H7 (cell line): ENCODE results near the gene STXBP2. TPM values are rescaled to one million over a fixed set of nuclear protein-coding genes. Genes with fewer than 3 reads are reported as not detected.

Experiments
- DNase-seq: peaks from one replicate; pipeline ENCODE4 v3.0.0; 2012
- H3K27me3 ChIP-seq: 2 replicates; pipeline ENCODE4 v1.6.0; 2011; ENCODE audit warnings: mild to moderate bottlenecking, low read length; ENCODE audit not compliant: control insufficient read depth, insufficient read depth
- H3K36me3 ChIP-seq: replicated peaks from 2 replicates; pipeline ENCODE4 v1.5.1; 2011; ENCODE audit warnings: low read length; ENCODE audit not compliant: control insufficient read depth, insufficient read depth
- H3K4me3 ChIP-seq: 2 replicates; pipeline ENCODE4 v1.5.1; 2011; ENCODE audit warnings: low read depth, mild to moderate bottlenecking, control low read depth, low read length, moderate library complexity; ENCODE audit not compliant: insufficient read depth
- total RNA-seq: library from RNA; depleted of rRNA; stranded (reverse); fragments of >200 nt; shearing (Covaris generic); gene quantifications from 2 replicates; pipeline ENCODE4 v1.2.3, GENCODE V29; 2014

STXBP2 gene
- total RNA-seq, 1 experiment from 2014 or later = 25.9 TPM

DNA sequence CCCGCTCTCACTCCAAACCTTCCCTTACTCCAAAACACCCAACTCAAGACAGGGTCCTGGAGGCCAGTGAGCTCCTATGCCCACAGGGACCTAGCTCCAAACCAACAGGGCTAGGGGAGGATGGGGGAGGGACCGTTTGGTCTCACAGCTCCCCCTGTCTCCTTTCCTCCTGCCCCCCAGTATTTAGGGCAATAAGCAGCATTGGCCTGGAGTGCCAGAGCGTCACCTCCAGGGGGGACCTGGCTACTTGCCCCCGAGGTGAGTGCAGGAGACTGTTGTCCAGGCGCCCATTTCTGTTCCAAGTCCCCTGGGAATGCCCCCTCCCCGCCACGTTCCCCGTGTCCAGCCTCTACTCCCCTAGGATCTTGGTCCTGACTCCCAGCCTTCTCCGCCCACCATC is 32.7 kb downstream of the STXBP2 start:
- H3K36me3 ChIP-seq = no peaks in the 10 kb centered on the region
- peak; percentile 65 for DNase-seq
- H3K27me3 ChIP-seq = peaks cover 26% of the 10 kb centered on the region
- H3K4me3 ChIP-seq = peak overlapping the region; percentile 55; the same call in 1 of the 2 replicates

DNA sequence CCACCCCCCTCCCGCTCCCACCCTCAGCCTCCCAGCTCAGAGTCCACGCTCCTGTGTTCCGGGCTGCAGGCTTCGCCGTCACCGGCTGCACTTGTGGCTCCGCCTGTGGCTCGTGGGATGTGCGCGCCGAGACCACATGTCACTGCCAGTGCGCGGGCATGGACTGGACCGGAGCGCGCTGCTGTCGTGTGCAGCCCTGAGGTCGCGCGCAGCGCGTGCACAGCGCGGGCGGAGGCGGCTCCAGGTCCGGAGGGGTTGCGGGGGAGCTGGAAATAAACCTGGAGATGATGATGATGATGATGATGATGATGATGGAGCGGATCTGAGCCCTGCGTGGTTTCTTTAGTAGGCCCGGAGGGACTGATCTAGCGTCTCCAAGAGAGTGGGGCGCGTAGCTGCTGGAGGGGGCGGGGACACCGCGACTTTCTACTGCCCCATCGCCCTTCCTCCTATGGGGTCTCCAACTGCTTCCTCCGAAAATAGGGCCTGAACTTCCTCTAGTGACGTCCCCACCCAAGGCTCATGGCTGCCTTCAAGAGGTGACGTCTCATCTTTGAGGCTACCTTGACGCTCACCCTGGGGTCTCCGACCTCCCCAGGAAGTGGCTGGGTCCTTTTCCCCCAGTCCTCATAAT is 33.4 kb downstream of the STXBP2 start:
- Histone ChIP-seq H3K27me3 (peaks cover 26% of the 10 kb centered on the region), H3K4me3 (peak overlapping the region; percentile 55), H3K36me3 (no peaks in the 10 kb centered on the region)
- DNase-seq = peak; percentile 80

DNA sequence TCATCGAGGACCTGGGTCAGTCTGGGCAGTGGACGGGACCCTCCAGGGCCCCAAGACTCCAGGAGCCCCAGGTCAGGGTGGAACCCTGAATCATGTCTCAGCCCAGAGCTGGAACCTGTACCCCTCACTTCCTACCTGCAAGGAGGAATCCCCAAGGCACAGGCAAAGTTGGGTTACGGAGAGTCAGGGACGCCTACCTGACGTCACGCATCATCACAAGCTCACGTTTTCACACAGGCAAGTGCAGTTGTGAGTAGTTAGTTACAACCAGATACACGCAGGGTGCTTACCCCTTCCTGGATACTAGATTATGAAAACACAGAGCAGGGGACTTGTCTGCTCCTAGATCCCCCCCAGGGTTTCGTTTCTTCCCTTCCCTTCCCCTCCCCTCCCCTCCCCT is 33.9 kb downstream of the STXBP2 start:
- Histone ChIP-seq H3K36me3 (no peaks in the 10 kb centered on the region), H3K27me3 (peaks cover 26% of the 10 kb centered on the region), H3K4me3 (peak overlapping the region; percentile 55)
- no peak for DNase-seq

DNA sequence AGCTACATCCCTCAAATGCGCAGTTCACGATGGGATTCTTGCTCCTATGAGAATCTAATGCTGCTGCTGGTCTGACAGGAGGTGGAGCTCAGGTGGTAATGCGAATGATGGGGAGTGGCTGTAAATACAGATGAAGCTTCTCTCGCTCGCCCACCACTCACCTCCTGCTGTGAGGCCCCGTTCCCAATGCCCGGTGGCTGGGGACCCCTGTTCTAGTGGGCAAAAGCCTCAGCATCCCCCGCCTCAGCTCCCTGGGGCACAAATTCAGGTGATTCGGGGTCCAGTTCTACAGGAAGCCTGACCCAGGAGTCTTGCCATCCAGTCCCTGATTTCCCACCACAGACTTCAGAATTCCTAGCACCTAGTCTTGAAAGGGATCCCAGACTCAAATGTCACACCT is 35.6 kb downstream of the STXBP2 start:
- Histone ChIP-seq H3K27me3 (peaks cover 26% of the 10 kb centered on the region), H3K4me3 (no peak overlapping the region), H3K36me3 (no peaks in the 10 kb centered on the region)
- no peak for DNase-seq

DNA sequence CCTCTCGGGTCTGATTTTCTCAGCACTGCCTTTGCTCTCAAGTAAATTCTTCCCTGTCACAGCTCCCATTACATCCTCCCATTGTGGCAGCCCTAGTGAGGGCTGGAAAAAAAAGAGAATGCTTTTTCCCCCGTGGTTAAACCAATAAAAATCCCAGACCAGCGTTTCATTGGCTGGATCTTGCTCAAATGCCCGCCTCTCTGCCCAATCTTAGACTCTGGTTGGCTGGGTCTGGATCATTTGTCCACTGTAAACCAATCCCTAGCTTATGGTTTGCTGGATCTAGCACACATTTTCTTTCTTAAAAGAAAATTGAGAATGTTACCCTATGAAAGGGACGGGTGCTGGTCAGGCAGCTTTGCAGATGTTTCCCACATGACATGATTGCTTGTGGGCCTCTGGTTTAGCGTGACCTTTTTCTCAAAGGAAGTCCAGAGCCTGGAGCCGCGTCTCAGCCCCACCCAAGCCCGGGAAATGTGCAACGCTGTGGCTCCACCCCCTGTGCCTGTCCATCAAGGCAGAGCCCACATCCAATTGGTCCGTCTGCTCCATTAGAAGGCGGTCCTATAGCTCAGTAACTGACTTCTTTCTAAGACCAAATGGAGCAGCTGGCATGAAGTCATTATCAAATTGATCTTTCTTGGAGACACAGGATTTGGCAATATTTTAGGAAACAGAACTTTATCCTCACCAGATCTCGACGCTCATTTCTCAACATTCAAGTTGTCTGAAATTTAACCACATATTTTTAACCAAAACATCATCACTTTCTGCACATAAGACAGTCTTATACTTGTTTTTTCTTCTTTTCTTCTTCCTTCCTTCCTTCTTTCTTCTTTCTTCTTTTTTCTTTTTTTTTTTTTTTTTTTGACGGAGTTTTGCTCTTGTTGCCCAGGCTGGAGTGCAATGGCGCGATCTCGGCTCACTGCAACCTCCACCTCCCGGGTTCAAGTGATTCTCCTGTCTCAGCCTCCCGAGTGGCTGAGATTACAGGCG is 37.4 kb downstream of the STXBP2 start:
- peak; percentile 92 for DNase-seq
- no peaks in the 10 kb centered on the region for H3K36me3 ChIP-seq
- peaks cover 23% of the 10 kb centered on the region for H3K27me3 ChIP-seq
- H3K4me3 ChIP-seq = no peak overlapping the region

DNA sequence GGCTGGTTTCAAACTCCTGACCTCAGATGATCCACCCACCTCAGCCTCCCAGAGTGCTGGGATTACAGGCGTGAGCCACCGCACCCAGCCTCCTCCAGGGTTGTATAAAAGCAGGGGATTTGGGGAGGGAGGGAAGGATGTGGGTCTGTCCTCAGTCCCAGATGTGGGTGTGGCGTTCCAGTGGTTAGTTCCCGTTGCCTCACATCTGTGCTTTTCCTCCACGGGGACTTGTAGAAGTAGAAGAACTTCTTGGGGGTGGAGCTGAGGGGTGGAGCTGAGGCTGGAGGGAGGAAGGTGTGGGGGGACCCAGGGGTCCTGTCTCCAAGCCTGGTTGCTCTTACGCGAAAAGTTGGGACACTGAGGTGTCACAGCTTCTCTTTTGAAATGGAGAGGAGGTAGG is 39.5 kb downstream of the STXBP2 start:
- Histone ChIP-seq H3K27me3 (peaks cover 12% of the 10 kb centered on the region), H3K36me3 (no peaks in the 10 kb centered on the region), H3K4me3 (no peak overlapping the region)
- DNase-seq = no peak

DNA sequence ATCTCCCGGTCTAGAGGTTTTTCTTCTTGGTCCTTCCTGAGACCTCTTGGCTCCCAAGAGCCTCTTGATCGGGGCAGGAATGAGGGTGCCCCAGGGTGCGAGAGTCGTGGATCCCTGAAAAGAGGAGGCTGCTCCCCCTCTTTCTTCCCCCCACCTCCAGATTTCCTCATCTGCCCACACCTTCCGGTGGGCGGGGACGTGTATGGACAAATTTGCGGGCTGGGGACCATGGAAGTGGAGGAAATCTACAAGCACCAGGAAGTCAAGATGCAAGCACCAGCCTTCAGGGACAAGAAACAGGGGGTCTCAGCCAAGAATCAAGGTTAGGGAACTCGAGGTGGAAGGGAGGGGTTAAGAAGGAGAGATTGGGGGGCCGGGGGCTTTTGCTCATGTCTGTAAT is 39.9 kb downstream of the STXBP2 start, which contains the start of gene MCEMP1:
TSS of gene MCEMP1 (plus strand) at position 237 of the 400 bp plus-strand sequence. CDS start at position 268, 31 bp downstream.
- DNase-seq = no peak
- peaks cover 12% of the 10 kb centered on the region for H3K27me3 ChIP-seq
- H3K4me3 ChIP-seq = no peak within 1 kb of the TSS
- no peaks in the 10 kb centered on the region for H3K36me3 ChIP-seq

DNA sequence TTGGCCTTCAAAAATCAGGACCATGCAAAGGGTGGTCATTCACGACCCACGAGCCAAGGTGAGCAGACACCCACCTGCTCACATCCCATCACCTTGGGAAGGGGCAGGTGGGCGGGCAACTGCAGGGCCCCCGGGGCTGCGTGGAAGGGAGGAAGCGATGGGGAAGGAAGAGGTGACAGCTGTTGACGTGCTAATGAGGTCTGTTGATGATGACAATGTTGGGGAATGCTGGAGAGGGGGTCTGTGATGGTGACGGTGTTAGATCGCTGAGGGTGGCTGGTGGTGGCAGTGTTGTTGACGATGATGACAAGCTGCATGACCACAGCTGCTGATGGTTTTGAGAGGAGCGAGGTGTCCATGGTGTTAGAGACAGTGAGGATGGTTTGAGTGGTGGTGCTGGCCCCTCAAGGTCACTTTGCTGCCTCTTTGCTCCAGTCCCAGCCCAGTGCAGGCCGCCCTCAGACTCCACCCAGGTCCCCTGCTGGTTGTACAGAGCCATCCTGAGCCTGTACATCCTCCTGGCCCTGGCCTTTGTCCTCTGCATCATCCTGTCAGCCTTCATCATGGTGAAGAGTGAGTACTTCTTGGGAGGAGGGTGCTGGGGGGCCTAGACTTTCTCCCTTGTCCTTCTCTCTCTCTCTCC is 40.9 kb downstream of the STXBP2 start:
- Histone ChIP-seq H3K36me3 (peaks cover 2% of the 10 kb centered on the region; the same call in 1 of the 2 replicates), H3K4me3 (no peak overlapping the region; the same call in 1 of the 2 replicates), H3K27me3 (peaks cover 7% of the 10 kb centered on the region; the same call in 1 of the 2 replicates)
- DNase-seq = no peak

DNA sequence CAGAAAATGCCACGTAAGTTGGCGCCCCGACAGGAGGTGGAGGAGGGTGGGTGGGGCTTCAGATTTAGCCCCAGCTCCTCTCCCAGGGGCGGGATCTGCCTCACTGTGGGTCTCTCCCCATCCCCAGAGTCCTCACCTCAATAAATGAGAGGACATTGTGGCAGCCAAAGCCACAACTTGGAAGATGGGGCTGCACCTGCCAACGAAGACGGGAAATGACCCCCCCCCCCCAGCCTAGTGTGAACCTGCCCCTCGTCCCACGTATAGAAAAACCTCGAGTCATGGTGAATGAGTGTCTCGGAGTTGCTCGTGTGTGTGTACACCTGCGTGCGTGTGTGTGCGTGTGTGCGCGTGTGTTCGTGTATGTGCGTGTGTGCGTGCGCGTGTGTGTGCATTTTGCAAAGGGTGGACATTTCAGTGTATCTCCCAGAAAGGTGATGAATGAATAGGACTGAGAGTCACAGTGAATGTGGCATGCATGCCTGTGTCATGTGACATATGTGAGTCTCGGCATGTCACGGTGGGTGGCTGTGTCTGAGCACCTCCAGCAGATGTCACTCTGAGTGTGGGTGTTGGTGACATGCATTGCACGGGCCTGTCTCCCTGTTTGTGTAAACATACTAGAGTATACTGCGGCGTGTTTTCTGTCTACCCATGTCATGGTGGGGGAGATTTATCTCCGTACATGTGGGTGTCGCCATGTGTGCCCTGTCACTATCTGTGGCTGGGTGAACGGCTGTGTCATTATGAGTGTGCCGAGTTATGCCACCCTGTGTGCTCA is 42.3 kb downstream of the STXBP2 start:
- Histone ChIP-seq H3K4me3 (no peak overlapping the region), H3K27me3 (peaks cover 7% of the 10 kb centered on the region; the same call in 1 of the 2 replicates), H3K36me3 (peaks cover 5% of the 10 kb centered on the region)
- no peak for DNase-seq

DNA sequence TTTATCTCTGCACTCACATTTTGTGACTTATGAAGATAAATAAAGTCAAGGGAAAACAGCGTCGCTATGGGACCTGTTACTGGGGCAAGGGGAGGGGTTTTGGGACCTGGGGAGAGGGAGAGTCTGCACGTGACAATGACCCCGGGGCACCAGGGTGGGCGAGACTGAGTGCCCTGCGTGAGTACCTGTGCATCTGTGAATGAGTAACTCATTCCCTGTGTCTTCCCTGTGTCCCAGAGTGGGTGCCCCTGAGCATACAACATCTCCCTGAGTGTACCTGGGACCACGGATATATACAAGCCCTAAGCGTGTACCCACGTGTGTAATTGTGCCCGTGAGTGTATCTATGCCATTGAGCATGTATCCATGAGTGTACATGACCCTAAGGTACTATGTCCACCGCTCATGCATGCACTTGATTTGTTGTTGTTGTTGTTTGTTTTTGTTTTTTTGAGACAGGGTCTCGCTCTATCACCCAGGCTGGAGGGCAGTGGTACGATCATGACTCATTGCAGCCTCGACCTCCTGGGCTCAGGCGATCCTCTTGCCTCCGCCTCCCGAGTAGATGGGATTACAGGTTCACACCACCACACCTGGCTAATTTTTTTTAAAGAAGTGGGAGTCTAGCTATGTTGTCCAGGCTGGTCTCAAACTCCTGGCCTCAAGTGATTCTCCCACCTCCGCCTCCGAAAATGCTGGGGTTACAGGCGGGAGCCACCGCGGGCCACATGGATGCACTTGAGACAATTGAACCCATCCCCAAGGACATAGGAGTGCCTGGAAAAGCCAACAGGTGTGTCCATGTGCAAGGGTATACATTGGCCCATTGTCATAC is 43.1 kb downstream of the STXBP2 start:
- peaks cover 5% of the 10 kb centered on the region for H3K36me3 ChIP-seq
- H3K27me3 ChIP-seq = peaks cover 7% of the 10 kb centered on the region; the same call in 1 of the 2 replicates
- no peak for DNase-seq
- peak overlapping the region; percentile 18; the same call in 1 of the 2 replicates for H3K4me3 ChIP-seq

DNA sequence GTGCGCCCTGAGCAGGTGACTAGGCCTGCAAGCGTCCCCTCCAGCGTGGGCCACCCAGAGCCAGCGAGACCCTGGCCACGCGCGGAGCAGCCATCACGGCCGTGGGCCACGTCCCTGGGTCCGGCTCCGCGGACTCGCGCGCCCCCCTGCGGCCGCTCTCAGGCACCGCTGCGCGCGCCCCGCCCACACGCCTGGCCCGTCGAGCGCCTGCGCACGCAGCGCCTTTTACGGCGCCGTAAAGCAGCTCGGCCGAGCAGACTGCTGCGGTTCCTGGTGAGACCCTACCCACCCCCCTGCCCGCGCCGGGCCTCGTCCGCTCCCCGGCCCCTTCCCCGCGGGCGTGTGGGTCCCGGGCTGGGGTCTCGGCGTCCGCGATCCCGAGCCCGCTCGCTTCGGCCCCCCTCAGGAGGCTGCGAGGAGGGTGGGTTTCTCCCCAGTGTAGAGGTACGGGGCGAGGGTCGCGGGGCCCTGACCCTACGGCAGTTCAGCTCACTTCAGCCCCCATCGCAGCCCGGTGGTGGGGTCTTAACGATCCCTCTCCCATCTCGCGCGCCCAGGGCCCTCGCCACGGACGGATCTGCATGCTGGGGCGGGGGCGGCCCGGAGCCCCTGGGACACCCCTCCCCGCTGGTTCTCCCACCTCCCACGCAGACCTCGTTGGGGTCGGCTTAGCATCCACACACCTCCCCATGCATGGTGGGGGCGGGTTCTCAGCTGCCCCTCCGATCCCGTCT is 43.9 kb downstream of the STXBP2 start, which contains the start of gene TRAPPC5:
TSS of gene TRAPPC5 (plus strand) at position 228 of the 734 bp plus-strand sequence. CDS start 1,421 bp downstream, outside the sequence.
- DNase-seq = peak; percentile 98
- peak within 1 kb of the TSS; percentile 92 for H3K4me3 ChIP-seq
- H3K36me3 ChIP-seq = peaks cover 5% of the 10 kb centered on the region
- H3K27me3 ChIP-seq = peaks cover 7% of the 10 kb centered on the region; the same call in 1 of the 2 replicates

DNA sequence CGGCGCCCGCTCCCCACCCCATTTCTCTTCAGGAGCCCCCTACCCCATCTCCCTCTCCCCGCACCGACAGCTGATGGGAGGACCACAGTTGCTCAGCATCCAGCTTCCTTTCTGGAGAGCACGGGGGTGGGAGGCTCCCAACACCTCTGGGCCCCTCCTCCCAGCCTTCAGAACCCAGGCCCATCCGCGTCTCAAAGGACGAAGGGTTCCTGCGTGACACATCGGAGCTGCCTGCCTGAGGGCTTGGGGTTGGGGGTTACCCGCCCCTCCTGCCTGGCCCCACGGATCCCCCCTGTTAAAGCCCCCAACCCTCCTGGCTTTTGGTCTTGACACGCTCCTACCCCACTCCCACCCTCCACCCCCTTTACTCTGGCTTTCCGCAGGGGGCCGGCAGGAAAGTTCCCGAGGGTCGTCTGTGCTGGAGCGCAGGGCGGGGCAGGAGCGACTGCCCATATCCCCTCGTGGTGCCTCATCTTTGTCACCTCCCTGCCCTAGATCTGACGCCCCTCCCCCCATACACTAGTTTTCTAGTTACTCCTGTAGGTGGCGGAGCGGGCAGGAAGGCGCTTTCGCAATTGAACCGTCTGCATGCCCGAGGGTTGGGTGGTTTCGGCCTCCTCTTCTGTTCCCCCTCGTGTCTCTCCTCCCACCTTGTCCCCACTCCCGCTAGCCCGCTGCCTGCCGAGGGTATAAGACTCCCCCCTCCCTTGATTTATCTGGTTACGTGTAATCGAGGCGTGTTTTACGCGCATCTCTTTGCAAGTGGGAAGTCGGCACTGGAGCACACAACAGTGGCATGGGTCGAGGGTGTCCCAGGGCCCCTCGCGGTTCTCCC is 44.6 kb downstream of the STXBP2 start:
- DNase-seq = peak; percentile 95
- H3K36me3 ChIP-seq = peaks cover 5% of the 10 kb centered on the region
- H3K4me3 ChIP-seq = peak overlapping the region; percentile 92
- H3K27me3 ChIP-seq = peaks cover 7% of the 10 kb centered on the region; the same call in 1 of the 2 replicates
